Measurements from ENCODE around the gene ULBP1.
"Not testable (repeated sequence)": the region's sequence is repeated elsewhere in the genome, so short reads cannot be mapped to it uniquely, and the experiment has no call there.

The ULBP1 gene

DNA sequence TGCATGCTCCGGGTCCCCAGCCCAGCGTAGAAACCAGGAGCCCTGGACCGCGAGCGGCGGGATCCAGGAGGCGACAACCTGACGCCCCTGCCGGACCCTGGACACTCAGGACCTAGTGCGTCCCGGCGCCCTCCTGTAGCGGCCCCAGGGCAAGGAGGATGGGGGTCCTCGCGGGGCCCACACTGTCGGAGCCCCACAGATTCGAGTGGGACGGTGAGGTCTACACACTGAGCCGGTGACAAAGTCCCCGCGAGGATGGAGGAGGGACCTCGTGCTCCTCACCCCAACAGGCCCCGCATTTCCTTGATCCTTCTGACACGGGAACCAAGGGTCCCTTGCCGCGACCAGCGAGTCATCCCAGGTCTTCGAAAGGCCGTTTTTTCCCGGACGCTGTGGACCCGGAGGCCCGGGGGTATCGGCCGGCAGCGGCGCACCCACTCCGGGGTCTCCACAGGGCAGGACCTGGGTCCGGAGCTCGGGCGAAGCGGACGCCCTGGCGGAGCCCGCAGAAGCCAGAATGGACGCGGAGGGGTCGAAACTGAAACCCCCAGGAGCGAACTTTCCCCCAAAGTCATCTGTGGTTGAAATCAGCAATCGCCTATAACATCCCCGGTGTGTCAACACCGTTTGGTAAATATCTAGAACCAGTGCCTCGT lies 9.3 kb upstream of the ULBP1 start:
- not testable (repeated sequence) for DNase-seq

DNA sequence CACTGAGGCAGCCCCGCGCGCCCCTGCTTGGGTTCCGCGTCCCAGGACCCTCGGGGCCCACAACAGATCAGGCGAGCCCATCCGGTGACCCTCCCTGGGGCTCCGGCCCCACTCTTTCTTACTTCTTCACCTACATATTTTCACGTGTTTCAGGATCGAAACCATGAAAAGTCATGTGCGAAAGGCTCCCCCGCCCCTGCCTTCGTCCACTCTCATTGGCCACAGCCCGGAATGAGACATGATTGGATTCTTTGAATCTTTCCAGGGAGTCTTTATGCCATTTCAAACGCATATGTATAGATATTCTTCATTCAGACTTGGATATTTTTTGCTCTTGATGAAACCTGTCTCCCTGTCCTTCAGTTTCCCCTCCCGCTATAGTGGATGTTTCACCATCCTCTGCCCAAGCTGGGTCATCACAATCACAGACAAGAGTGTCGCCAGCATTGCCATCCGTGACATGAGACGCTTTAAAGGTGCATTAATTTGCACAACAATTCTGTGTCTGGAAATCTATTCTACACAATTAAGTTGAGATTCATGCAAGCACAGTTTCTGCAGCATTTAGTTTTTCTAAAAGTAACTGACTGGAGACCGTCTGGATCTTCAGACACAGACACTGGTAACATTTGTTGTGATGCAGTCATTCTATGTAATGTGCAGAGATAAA lies 8.6 kb upstream of the ULBP1 start:
- not testable (repeated sequence) for DNase-seq

DNA sequence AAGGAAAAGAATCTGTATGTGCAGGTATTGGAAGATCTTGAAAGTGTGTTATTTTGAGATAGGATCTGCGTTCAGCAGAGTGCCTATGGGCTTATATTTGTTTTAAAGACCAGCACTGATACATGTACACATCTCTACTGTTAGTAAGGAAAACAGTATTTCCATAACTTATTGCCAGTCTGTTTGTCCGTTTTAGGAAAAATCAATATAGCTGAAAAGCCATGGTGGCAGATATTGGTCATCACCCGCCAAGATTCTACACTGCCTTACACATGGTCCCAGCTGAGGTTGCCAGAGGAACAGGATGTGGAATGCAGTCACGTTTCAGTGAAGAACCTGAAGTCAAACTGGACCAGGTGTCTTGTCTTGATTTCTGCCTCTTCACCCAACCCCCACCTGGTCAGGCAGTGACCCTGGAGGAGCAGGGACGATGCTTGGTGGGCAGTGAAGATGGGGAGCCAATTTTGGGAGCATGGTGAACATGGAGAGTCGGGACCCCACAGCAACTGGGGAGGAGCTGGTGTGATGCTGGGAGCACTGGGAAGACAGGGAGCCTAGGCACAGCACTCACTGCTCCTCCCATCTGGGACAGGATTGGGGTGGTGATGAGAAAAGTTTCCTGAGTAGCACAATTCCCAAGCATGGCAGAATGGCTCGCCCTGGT lies 8.0 kb upstream of the ULBP1 start:
- DNase-seq: not testable (repeated sequence)

DNA sequence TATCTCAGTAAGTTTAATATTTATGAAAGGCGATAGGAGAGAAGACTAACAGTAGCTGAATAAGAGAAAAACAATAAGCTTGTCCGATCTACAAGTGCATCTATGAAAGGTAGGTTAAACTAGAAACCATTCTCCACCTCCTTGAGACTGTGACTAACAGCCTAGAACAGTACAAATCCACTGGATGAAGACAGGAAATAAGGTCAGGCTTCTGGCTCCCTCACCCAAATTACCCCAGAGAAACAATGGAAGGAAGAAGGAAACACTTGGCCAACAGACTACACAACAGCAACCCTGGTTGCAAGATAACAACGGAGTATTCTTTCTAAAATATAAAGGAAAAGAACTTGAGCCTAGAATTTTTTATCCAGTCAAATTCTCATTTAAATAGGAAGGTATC lies 5.6 kb upstream of the ULBP1 start:
- not testable (repeated sequence) for DNase-seq

DNA sequence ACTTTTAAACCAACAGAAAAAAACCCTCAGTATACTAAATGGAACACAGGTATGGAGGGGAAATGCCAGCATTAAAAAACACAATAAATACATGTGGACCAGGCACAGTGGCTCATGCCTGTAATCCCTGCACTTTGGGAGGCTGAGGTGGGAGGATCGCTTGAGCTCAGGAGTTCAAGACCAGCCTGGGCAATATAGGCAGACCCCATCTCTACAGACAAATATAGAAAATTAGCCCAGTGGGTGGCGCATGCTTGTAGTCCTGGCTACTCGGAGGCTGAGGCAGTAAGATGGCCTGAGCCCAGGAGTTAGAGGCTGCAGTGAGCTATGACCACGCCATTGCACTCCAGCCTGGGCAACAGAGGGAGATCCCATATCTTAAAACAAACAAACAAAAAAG lies 3.9 kb upstream of the ULBP1 start:
- not testable (repeated sequence) for DNase-seq

DNA sequence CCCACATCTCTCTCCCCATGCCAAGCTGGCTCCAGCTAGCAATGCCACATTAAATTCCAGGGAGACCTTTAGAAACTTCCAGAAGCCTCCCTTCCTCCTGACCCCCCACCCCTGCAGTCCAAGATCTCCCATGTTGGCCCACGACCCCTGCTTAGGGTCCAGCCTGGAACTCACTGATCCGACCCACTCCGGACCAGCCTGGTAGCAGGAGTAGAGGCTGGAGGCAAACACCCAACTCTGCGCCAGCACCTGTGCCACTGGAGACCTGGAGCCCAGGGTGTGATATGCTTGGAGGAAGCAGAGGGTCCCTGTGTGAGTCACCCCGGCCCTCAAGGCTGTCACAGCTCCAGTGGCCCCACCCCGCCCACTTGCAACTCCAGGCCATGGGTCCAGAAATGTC lies 3.3 kb upstream of the ULBP1 start:
- no peak for DNase-seq

DNA sequence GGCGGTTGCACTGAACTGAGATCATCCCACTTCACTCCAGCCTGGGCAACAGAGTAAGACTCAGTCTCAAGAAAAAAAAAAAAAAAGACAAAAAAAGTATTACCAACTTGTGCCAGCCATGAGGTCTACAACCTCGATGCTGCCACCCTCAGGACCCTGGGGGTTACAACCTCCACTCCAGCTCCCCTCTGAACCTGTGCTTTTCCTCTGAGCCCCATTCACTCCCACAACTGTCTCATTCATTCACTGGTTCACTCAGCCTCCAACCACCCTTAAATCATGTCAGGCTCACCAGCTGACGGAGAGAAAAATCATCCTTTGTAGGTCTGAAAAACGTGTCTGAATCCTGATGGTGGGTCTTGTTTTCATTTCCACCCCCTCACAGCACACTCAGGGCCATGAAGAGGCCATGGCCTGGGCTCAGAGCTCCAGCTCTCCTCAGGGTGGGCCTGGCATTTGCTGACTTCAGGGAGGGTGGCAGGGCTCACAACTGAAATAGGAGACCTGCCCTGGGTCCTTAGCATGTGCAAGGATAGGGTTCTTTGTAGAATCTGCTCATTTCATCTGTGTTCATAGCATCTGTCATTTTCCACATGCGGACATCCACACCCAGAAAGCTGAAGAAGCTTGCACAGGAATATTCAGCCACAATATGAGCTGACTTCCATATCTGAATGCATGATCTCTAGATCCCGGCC lies 1.9 kb upstream of the ULBP1 start:
- no peak for DNase-seq

GRCh38 chr6:149962461-149963211 lies 1.1 kb upstream of the ULBP1 start:
- DNase-seq: no peak

GRCh38 chr6:149963212-149963461 lies 606 bp upstream of the ULBP1 start:
- no peak for DNase-seq

DNA sequence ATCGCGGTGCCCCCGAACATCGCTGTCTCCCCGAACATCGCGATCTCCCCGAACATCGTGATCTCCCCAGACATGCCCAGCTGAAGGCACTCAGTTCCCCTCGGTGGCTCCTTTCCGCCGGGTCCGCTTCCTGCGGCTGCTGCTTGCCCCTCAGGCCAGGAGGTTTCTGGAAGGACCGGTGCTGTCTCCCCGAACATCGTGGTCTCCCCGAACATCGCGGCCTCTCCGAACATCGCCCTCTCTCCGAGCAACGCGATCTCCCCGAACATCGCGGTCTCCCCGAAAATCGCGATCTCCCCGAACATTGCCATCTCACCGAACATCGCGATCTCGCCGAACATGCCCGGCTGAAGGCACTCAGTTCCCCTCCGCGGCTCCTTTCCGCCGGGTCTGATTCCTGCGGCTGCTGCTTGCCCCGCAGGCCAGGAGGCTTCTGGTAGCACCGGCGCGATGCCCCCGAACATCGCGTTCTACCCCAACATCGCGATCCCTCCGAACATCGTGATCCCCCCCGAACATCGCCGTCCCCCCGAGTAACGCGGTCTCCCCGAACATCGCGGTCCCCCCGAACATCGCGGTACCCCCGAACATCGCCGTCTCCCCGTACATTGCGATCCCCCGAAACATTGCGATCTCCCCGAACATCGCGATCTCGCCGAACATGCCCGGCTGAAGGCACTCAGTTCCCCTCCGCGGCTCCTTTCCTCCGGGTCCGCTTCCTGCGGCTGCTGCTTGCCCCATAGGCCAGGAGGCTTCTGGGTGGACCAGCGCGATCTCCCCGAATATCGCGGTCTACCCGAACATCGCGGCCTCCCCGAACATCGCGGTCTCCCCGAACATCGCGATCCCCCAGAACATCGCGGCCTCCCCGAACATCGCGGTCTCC lies 808 bp downstream of the ULBP1 start:
- no peak for DNase-seq

- DNase-seq: no peak
Observed at GRCh38 chr6:149965194-149966020, 1.7 kb downstream of the ULBP1 start.

DNA sequence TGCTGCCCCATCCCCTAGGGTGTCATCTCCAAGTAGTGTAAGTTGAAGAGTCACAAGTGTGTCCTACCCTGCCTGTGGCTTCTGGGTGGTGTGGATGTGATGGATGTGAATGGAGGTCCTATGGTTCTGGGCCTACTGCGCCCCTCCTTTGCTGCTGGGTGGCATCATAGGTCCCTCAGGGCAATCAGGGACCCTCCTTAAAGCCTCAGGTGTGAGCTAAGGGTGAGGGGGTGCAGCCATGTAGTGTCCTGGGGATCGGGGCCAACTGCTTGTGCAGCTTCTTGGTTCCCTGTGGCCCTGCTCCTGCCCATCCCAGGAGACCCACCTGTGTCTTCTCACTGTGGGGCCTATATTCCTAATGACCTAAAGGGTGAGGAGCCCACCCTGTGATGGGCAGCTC lies 2.6 kb downstream of the ULBP1 start:
- not testable (repeated sequence) for DNase-seq

DNA sequence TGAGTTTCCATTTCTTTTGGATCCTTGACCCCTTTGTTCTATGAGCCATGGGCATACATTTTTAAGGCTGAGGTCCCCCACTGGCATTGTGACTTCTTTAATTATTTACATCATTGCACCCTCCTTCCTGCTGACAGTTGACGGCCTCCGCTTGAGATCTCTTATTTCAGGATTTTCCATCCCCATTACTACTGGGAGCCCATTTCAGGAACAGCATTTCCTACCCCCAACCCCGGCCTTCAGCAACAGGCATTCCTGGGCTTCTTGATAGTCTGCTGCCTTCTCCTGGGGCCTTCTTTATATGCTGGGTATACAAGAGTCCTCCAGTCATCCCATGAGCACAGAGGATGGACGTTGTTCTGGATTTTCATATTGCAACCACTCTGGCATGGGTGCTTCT lies 3.8 kb downstream of the ULBP1 start:
- no peak for DNase-seq

DNA sequence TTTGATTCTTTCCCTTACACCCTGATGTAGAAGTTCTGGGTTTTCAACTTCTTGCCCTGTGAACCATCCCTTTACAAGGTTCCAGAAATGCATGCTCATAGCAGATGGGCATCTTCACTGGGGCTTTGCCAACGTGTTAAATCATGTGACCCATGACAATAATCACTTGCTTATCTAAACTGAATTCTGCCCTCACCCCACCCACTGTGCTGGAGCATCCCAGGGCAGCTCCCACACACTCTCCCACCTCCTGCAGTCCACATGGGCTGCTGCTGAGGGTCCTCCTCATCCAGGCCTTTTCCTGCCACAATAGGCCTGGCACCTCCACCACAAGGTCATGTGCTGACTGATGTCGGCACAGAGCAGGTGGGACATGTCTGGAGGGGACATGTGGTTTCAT lies 4.3 kb downstream of the ULBP1 start:
- DNase-seq: not testable (repeated sequence)

DNA sequence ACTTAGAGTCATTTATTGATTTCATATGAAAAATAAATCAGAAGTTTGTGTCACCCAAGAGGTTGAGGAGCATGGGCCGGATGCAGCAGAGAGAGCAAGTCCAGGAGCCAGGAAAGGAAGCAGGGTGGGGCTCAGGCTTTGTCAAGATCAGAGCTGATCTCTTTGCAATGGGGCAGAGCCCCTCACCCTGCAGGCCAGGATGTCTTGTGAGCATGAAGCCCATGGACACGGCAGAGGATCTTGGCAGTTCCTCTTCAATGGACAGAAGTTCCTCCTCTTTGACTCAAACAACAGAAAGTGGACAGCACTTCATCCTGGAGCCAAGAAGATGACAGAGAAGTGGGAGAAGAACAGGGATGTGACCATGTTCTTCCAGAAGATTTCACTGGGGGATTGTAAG lies 5.2 kb downstream of the ULBP1 start:
- not testable (repeated sequence) for DNase-seq

DNA sequence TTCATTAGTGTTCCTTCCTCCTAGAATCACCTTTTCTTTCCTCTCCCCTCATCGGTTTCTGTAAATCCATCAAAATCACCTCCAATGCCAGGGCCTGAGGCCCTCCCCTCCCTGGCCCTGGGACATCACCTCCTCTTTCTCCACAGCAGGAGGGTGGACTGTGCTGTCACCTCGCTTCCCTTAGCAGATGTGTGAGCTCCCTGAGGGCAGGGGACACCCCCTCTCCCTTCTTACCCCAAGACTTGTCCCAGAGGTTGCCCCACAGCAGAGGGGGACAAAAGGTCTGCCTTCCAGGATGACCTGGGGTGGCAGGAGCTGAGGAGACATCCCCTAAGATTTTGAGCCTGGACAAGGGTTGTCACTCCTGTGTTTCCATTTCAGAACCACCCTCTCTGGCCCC lies 5.9 kb downstream of the ULBP1 start:
- no peak for DNase-seq

DNA sequence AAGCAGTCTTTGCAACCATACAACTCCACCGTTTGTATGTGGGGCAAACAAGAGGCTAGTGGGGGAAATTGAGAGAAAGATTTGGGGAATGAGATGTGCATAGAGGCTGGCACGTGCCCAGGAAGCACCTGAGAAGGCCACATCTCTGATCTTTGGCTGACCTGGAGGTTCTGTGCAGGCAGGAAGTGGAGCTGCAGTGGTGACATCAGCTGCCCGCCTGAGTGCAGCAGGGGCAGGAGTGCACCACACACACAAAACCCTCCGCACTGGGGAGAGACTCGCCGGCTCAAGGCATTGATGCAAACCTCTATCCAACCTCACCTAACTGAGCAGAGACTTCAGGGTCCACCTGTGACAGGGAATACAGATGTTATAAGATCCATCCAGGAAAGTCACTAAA lies 10.7 kb downstream of the ULBP1 start:
- not testable (repeated sequence) for DNase-seq

DNA sequence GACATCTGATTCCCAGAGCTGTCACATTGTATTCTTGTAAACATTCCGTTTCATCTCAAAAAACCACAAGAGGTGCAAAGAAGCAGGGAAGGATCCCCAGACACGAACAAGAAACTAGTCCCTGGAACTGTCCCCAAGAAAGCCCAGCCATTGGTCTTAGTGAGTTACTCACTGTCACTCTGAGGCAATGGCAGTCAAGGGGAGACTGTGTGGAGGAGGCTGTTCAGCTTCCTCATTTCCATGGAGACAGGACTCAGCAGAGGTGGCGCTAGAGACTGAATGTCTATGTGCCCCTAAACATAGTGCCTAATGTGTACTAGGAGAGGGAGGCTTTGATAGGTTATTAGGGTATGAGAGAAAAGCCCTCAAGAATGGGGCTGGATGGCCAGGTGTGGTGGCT lies 11.1 kb downstream of the ULBP1 start:
- peak; percentile 30 for DNase-seq

DNA sequence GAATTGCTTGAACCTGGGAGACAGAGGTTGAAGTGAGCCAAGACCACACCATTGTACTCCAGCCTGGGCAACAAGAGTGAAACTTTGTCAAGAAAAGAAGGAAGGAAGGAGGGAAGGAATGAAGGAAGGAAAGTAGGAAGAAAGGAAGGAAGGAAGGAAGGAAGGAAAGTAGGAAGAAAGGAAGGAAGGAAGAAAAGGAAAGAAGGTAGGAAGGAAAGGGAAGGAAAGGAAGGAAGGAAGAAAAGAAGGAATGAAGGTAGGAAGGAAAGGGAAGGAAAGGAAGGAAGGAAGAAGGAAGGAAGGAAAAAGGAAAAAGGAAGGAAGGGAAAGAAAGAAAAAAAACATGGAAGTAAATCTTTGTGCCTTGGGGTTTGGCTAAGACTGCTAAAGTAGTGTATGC lies 11.7 kb downstream of the ULBP1 start:
- DNase-seq: no peak

- DNase-seq: no peak
Observed at GRCh38 chr6:149977221-149977620, 13.5 kb downstream of the ULBP1 start.

- DNase-seq: no peak
Observed at GRCh38 chr6:149978610-149979009, 14.9 kb downstream of the ULBP1 start.

All from SIG-M5 (cell line).